Osteoblast (primary cell): Measurements from ENCODE around the gene KIF25. TPM values are rescaled to one million over a fixed set of nuclear protein-coding genes. Genes with fewer than 3 reads are reported as not detected.
"Not testable (repeated sequence)": the region's sequence is repeated elsewhere in the genome, so short reads cannot be mapped to it uniquely, and the experiment has no call there.

Experiments
- DNase-seq: peaks from one replicate; pipeline ENCODE4 v3.0.0; 2011; ENCODE audit warnings: low spot score, mixed read lengths; ENCODE audit not compliant: insufficient read length; ENCODE audit errors: missing footprints
- H2AFZ ChIP-seq: 2 replicates; pipeline ENCODE4 v1.6.0; 2011; ENCODE audit warnings: mild to moderate bottlenecking, low read length
- H3K27ac ChIP-seq: 2 replicates; pipeline ENCODE4 v1.5.1; 2011; ENCODE audit warnings: mild to moderate bottlenecking, low read depth, low read length, moderate library complexity
- H3K27me3 ChIP-seq: 2 replicates; pipeline ENCODE4 v1.6.0; 2012; ENCODE audit warnings: mild to moderate bottlenecking, control low read depth, inconsistent platforms, low read length, moderate library complexity; ENCODE audit not compliant: insufficient read depth
- H3K36me3 ChIP-seq: 2 replicates; pipeline ENCODE4 v1.5.1; 2011; ENCODE audit warnings: mild to moderate bottlenecking, low read length, control low read depth, moderate library complexity; ENCODE audit not compliant: insufficient read depth
- H3K4me1 ChIP-seq: 2 replicates; pipeline ENCODE4 v1.5.1; 2011; ENCODE audit warnings: mild to moderate bottlenecking, low read length, control low read depth, moderate library complexity; ENCODE audit not compliant: insufficient read depth
- H3K4me2 ChIP-seq: 2 replicates; pipeline ENCODE4 v1.6.0; 2011; ENCODE audit warnings: mild to moderate bottlenecking, low read length; ENCODE audit not compliant: insufficient read depth
- H3K4me3 ChIP-seq: fragments of 200-600 bp; sonication (generic); 3 replicates; pipeline ENCODE4 v1.5.1; 2012; ENCODE audit warnings: mild to moderate bottlenecking, low read length, inconsistent platforms; ENCODE audit not compliant: insufficient read depth
- H3K79me2 ChIP-seq: 2 replicates; pipeline ENCODE4 v1.6.0; 2012; ENCODE audit warnings: mild to moderate bottlenecking, low read length, control low read depth, inconsistent platforms; ENCODE audit not compliant: insufficient read depth
- H3K9me3 ChIP-seq: 2 replicates; pipeline ENCODE4 v1.5.1; 2011; ENCODE audit warnings: low read depth, low read length, control low read depth
- H4K20me1 ChIP-seq: 2 replicates; pipeline ENCODE4 v1.6.0; 2012; ENCODE audit warnings: mild to moderate bottlenecking, low read length, control low read depth; ENCODE audit not compliant: insufficient read depth
- CTCF ChIP-seq: IDR thresholded peaks from 2 replicates; pipeline ENCODE4 v1.5.1; 2011; ENCODE audit warnings: mild to moderate bottlenecking, low read depth, low read length, moderate library complexity; ENCODE audit errors: extremely low read depth
- total RNA-seq: library from RNA; depleted of rRNA; stranded (reverse); fragments of >200 nt; gene quantifications from 2 replicates; pipeline ENCODE4 v1.2.3, GENCODE V29; 2012

The KIF25 gene
- total RNA-seq, 1 donor: not detected

GRCh38 chr6:168072730-168073129 is 75.3 kb downstream of the KIF25 start:
- H3K4me1 ChIP-seq: peaks cover 8% of the 10 kb centered on the region
- H3K27ac ChIP-seq: no peak overlapping the region
- no peak for TF ChIP-seq CTCF
- H3K9me3 ChIP-seq: no peaks in the 10 kb centered on the region
- H2AFZ ChIP-seq: no peak overlapping the region
- DNase-seq: peak; percentile 93
- H3K27me3 ChIP-seq: peaks cover 22% of the 10 kb centered on the region
- H3K36me3 ChIP-seq: no peaks in the 10 kb centered on the region
- no peaks in the 10 kb centered on the region for H4K20me1 ChIP-seq
- H3K4me2 ChIP-seq: peak overlapping the region; percentile 45
- no peaks in the 10 kb centered on the region for H3K79me2 ChIP-seq
- no peak overlapping the region for H3K4me3 ChIP-seq

GRCh38 chr6:168073937-168074730 is 76.7 kb downstream of the KIF25 start:
- no peaks in the 10 kb centered on the region for H3K79me2 ChIP-seq
- no peak overlapping the region for H3K4me2 ChIP-seq
- no peak for DNase-seq
- peaks cover 22% of the 10 kb centered on the region for H3K27me3 ChIP-seq
- no peaks in the 10 kb centered on the region for H4K20me1 ChIP-seq
- H3K4me3 ChIP-seq: no peak overlapping the region
- H3K36me3 ChIP-seq: no peaks in the 10 kb centered on the region
- no peaks in the 10 kb centered on the region for H3K9me3 ChIP-seq
- H3K27ac ChIP-seq: no peak overlapping the region
- no peak overlapping the region for H2AFZ ChIP-seq
- no peak for TF ChIP-seq CTCF
- H3K4me1 ChIP-seq: peaks cover 8% of the 10 kb centered on the region

- Histone ChIP-seq H3K27ac (no peak overlapping the region), H3K79me2 (no peaks in the 10 kb centered on the region), H3K9me3 (no peaks in the 10 kb centered on the region), H3K4me1 (peaks cover 8% of the 10 kb centered on the region), H2AFZ (no peak overlapping the region), H4K20me1 (no peaks in the 10 kb centered on the region), H3K27me3 (peaks cover 13% of the 10 kb centered on the region), H3K4me2 (no peak overlapping the region), H3K4me3 (no peak overlapping the region), H3K36me3 (no peaks in the 10 kb centered on the region)
- TF ChIP-seq CTCF: no peak
- DNase-seq: no peak
These were observed 77.7 kb downstream of the KIF25 start for GRCh38 chr6:168075216-168075615.

- no peak for TF ChIP-seq CTCF
- H3K9me3 ChIP-seq: no peaks in the 10 kb centered on the region
These were observed 78.3 kb downstream of the KIF25 start for GRCh38 chr6:168075787-168076202.

GRCh38 chr6:168077401-168077800 is 79.9 kb downstream of the KIF25 start:
- not testable (repeated sequence) for H3K9me3 ChIP-seq, H3K4me3 ChIP-seq, H2AFZ ChIP-seq, H3K79me2 ChIP-seq, DNase-seq, H3K36me3 ChIP-seq, H4K20me1 ChIP-seq, H3K4me1 ChIP-seq, H3K27me3 ChIP-seq, H3K4me2 ChIP-seq, H3K27ac ChIP-seq

More at GRCh38 chr6:168075787-168076202, 78.3 kb downstream of the KIF25 start:
- DNase-seq: no peak
- H3K27ac ChIP-seq: no peak overlapping the region
- no peak overlapping the region for H3K4me3 ChIP-seq
- H3K79me2 ChIP-seq: no peaks in the 10 kb centered on the region
- no peak overlapping the region for H2AFZ ChIP-seq
- no peak overlapping the region for H3K4me2 ChIP-seq
- peaks cover 8% of the 10 kb centered on the region for H3K4me1 ChIP-seq
- H4K20me1 ChIP-seq: no peaks in the 10 kb centered on the region
- H3K36me3 ChIP-seq: no peaks in the 10 kb centered on the region
- peaks cover 13% of the 10 kb centered on the region for H3K27me3 ChIP-seq
